DOHH2 (cell line): ENCODE data around the gene ICAM5.

Experiments
- EZH2phosphoT487 ChIP-seq: fragments of 200-600 bp; sonication (generic); IDR thresholded peaks from 2 replicates; pipeline ENCODE4 v1.6.1; 2017; ENCODE audit warnings: borderline replicate concordance, mild to moderate bottlenecking, antibody characterized with exemption, low read length, moderate library complexity, mixed read lengths
- TF ChIP-seq, protein P1 (sequence below): fragments of 200-600 bp; sonication (generic); IDR thresholded peaks from one replicate; pipeline ENCODE4 v1.5.1; 2014; ENCODE audit warnings: antibody characterized with exemption, mild to moderate bottlenecking, low read depth, low read length; ENCODE audit not compliant: poor library complexity, severe bottlenecking

DNA sequence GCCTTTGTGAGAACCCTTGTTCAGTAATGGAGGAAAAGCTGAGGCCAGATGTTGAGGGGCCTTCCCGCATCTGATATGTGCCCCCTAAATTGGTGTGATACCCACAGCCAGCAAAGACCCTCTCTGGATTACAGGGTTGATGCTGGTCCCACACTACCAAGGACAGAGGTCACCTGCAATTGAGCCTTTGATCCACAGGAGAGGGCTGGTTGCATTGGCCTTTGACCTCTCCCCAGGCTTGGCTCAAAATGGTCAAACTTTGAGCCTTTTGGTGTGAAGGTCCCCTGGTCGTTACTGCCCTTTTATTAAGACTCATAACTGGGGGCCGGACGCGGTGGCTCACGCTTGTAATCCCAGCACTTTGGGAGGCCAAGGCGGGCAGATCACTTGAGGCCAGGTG lies 46.1 kb upstream of the ICAM5 start:
- TF ChIP-seq, protein P1, sequence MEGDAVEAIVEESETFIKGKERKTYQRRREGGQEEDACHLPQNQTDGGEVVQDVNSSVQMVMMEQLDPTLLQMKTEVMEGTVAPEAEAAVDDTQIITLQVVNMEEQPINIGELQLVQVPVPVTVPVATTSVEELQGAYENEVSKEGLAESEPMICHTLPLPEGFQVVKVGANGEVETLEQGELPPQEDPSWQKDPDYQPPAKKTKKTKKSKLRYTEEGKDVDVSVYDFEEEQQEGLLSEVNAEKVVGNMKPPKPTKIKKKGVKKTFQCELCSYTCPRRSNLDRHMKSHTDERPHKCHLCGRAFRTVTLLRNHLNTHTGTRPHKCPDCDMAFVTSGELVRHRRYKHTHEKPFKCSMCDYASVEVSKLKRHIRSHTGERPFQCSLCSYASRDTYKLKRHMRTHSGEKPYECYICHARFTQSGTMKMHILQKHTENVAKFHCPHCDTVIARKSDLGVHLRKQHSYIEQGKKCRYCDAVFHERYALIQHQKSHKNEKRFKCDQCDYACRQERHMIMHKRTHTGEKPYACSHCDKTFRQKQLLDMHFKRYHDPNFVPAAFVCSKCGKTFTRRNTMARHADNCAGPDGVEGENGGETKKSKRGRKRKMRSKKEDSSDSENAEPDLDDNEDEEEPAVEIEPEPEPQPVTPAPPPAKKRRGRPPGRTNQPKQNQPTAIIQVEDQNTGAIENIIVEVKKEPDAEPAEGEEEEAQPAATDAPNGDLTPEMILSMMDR: no peak
- no peak for TF ChIP-seq EZH2phosphoT487
